Nephron progenitor cell (in vitro differentiated cells): ENCODE data around the gene ZKSCAN3.
A peak's percentile ranks its signal among the peaks of the same experiment; 100 is the strongest.

Experiments used
- DNase-seq: peaks from one replicate; pipeline ENCODE4 v3.0.0; 2021
- H3K27ac Mint-ChIP-seq: 2 replicates; pipeline ENCODE4 v1.8.0; 2021; ENCODE audit warnings: mild to moderate bottlenecking, moderate library complexity, mixed read lengths
- H3K27me3 Mint-ChIP-seq: 2 replicates; pipeline ENCODE4 v1.8.0; 2021; ENCODE audit warnings: mild to moderate bottlenecking, low read depth, mixed read lengths; ENCODE audit not compliant: poor library complexity
- H3K36me3 Mint-ChIP-seq: 2 replicates; pipeline ENCODE4 v1.8.0; 2021; ENCODE audit warnings: low read depth, mixed read lengths
- H3K4me1 Mint-ChIP-seq: 2 replicates; pipeline ENCODE4 v1.8.0; 2021; ENCODE audit warnings: mixed read lengths
- H3K4me3 Mint-ChIP-seq: 2 replicates; pipeline ENCODE4 v1.8.0; 2021; ENCODE audit warnings: mild to moderate bottlenecking, moderate library complexity, mixed read lengths
- H3K9me3 Mint-ChIP-seq: 2 replicates; pipeline ENCODE4 v1.8.0; 2021; ENCODE audit warnings: mild to moderate bottlenecking, moderate library complexity, mixed read lengths
- CTCF ChIP-seq: fragments of 200-600 bp; sonication (generic); IDR thresholded peaks from 2 replicates; pipeline ENCODE4 v1.5.0; 2021; ENCODE audit warnings: antibody characterized with exemption

Gene ZKSCAN3

GRCh38 chr6:28334286-28335039 lies 15.3 kb upstream of the ZKSCAN3 start:
- DNase-seq, result no peak
- Mint-ChIP-seq H3K36me3 (peaks cover 35% of the 10 kb centered on the region), H3K9me3 (peaks cover 26% of the 10 kb centered on the region), H3K4me1 (peaks cover 18% of the 10 kb centered on the region), H3K27me3 (no peaks in the 10 kb centered on the region), H3K4me3 (no peak overlapping the region), H3K27ac (no peak overlapping the region)
- no peak for TF ChIP-seq CTCF

DNA sequence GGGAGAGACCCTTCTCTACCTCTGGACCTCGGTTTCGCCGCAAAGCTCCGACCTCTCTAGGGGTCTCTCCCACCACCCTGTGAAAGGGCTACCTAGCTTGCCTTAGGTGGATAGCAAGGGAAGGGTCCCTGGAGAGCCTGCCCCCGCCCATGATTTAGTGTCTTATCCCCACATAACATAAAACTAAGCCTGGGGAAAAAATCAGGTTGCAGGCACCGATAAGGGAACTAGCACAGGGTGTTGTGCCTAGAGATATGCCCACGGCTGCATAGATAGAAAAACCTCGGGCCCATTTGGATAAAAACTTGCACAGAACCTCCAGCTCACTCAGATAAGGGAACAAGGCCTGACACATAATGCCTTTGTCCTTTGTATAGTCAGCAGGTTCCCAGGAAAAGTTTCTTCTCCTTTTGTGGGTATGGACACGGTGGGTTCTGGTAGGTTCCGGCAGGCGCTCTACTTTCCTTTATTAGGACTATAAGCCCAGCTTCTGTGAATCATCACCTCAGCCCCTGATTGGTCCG lies 14.6 kb upstream of the ZKSCAN3 start:
- no peak overlapping the region for H3K4me3 Mint-ChIP-seq
- no peak overlapping the region for H3K27ac Mint-ChIP-seq
- peak; percentile 12 for DNase-seq
- H3K36me3 Mint-ChIP-seq, result peaks cover 34% of the 10 kb centered on the region
- H3K4me1 Mint-ChIP-seq, result peaks cover 18% of the 10 kb centered on the region
- peaks cover under 1% of the 10 kb centered on the region for H3K27me3 Mint-ChIP-seq
- TF ChIP-seq CTCF, result no peak
- H3K9me3 Mint-ChIP-seq, result peaks cover 25% of the 10 kb centered on the region

GRCh38 chr6:28335564-28336283 lies 14.0 kb upstream of the ZKSCAN3 start, which contains the start of gene ZSCAN31:
TSS of gene ZSCAN31 (minus strand) at chr6:28336148. CDS start at chr6:28329683, 6,465 bp downstream.
- DNase-seq, result peak; percentile 79
- H3K27me3 Mint-ChIP-seq, result peaks cover 7% of the 10 kb centered on the region
- H3K4me1 Mint-ChIP-seq, result peaks cover 18% of the 10 kb centered on the region
- no peak for TF ChIP-seq CTCF
- H3K27ac Mint-ChIP-seq, result no peak within 1 kb of the TSS
- H3K9me3 Mint-ChIP-seq, result peaks cover 28% of the 10 kb centered on the region
- H3K36me3 Mint-ChIP-seq, result peaks cover 37% of the 10 kb centered on the region
- H3K4me3 Mint-ChIP-seq, result no peak within 1 kb of the TSS

DNA sequence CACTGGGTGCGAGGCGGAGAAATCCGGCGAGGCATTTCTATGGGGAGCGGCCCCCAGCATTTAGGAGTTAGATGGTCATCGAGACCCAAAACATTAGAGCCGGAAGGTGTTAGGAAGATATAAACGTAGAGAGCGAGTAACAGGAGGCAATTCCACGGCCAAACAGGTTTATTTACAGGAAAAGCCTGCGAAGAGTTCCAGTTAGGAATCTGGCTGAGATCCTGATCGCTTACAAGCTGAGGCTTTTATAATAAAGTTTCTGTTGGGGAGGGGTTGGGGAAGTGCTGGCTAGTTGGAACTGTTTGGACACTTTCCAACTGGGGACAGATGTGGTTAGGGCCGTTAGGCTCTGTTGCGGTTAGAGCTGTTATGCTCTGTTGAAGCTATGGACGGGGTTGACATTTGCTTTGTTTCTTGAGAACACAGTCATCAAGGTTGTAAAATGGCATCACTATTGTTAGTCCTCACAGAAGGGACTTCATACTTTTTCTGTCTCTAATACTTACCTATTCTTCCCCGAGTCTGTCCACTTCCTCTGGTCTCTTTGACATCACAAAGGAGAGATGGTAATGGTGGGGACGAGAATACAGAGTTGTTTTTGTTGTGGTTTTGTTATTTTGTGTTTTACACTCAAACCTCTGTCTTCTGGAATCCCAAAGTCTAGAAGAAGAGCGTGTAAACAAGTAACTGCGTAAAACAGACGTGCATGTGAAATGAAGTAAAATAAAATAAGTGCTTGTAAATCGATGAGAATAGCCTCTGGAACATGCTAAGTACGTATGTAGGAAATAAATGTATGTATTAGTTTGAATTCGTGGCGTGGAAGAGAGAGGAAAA lies 13.2 kb upstream of the ZKSCAN3 start:
- no peak for TF ChIP-seq CTCF
- no peak overlapping the region for H3K4me3 Mint-ChIP-seq
- H3K4me1 Mint-ChIP-seq, result peaks cover 18% of the 10 kb centered on the region
- H3K27ac Mint-ChIP-seq, result no peak overlapping the region
- H3K36me3 Mint-ChIP-seq, result peaks cover 37% of the 10 kb centered on the region
- peak; percentile 23 for DNase-seq
- H3K9me3 Mint-ChIP-seq, result peaks cover 28% of the 10 kb centered on the region
- H3K27me3 Mint-ChIP-seq, result peaks cover 8% of the 10 kb centered on the region

DNA sequence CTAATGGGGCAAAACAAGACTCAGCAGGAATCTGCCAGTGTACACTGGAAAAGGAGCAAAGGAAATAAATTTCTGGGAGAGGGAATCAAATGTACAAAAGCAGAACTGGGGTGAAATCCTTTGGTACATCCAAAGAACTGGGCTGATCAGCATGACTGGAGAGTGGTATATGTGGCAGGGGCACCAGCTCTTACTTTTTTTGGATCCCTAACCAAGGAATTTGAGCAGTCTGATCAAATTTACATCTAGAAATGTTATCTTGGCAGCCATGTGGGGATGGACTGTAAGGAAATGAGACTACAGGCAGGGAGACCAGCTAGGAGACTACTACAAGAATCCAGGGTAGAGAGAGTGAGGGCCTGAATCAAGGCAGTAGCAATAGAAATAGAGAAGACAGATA lies 12.6 kb upstream of the ZKSCAN3 start:
- H3K36me3 Mint-ChIP-seq, result peaks cover 37% of the 10 kb centered on the region
- H3K4me3 Mint-ChIP-seq, result no peak overlapping the region
- peaks cover 18% of the 10 kb centered on the region for H3K4me1 Mint-ChIP-seq
- no peak for DNase-seq
- peaks cover 28% of the 10 kb centered on the region for H3K9me3 Mint-ChIP-seq
- TF ChIP-seq CTCF, result no peak
- H3K27me3 Mint-ChIP-seq, result peaks cover 10% of the 10 kb centered on the region
- H3K27ac Mint-ChIP-seq, result no peak overlapping the region
